SU-DHL-6 (cell line): ENCODE results near the gene ZSWIM1.

ENCODE experiments used
- H2AFZ ChIP-seq: fragments of 200-600 bp; sonication (generic); 2 replicates; pipeline ENCODE4 v1.6.1; 2014; ENCODE audit warnings: low read depth, mild to moderate bottlenecking, moderate library complexity, mixed read lengths, antibody characterized with exemption, low read length; ENCODE audit not compliant: severe bottlenecking
- H3F3A ChIP-seq: fragments of 200-600 bp; shearing (Covaris generic); 2 replicates; pipeline ENCODE4 v1.6.0; 2016; ENCODE audit warnings: antibody characterized with exemption, mild to moderate bottlenecking; ENCODE audit not compliant: insufficient read depth
- H3K27ac ChIP-seq: fragments of 200-600 bp; sonication (generic); 2 replicates; pipeline ENCODE4 v1.5.1; 2016; ENCODE audit warnings: low read depth, mild to moderate bottlenecking, low read length, moderate library complexity, mixed read lengths
- H3K27me3 ChIP-seq: fragments of 200-600 bp; sonication (generic), shearing (Covaris generic); 2 replicates; pipeline ENCODE4 v1.6.0; 2014; ENCODE audit warnings: mild to moderate bottlenecking, low read length
- H3K36me3 ChIP-seq: fragments of 200-600 bp; sonication (generic); 2 replicates; pipeline ENCODE4 v1.6.1; 2014; ENCODE audit warnings: mild to moderate bottlenecking, low read length, mixed read lengths
- H3K4me2 ChIP-seq: fragments of 300-600, 200-600 bp; shearing (Covaris generic), sonication (generic); 2 replicates; pipeline ENCODE4 v1.6.0; 2014; ENCODE audit warnings: low read length, low read depth, mild to moderate bottlenecking; ENCODE audit not compliant: poor library complexity, severe bottlenecking
- H3K4me3 ChIP-seq: fragments of 200-600 bp; sonication (generic); 2 replicates; pipeline ENCODE4 v1.5.1; 2014; ENCODE audit warnings: antibody characterized with exemption, low read length, mild to moderate bottlenecking, mixed read lengths; ENCODE audit not compliant: insufficient read depth, poor library complexity, severe bottlenecking
- H3K79me2 ChIP-seq: fragments of 200-600 bp; sonication (generic); 2 replicates; pipeline ENCODE4 v1.6.1; 2014; ENCODE audit warnings: mild to moderate bottlenecking, low read length, moderate library complexity; ENCODE audit not compliant: insufficient read depth
- H3K9ac ChIP-seq: fragments of 200-600 bp; sonication (generic); 2 replicates; pipeline ENCODE4 v1.7.0; 2014; ENCODE audit warnings: mild to moderate bottlenecking, low read length
- H3K9me2 ChIP-seq: fragments of 200-600 bp; sonication (generic); replicated peaks from 2 replicates; pipeline ENCODE4 v1.6.1; 2014; ENCODE audit warnings: low read length; ENCODE audit not compliant: insufficient read depth
- H3K9me3 ChIP-seq: fragments of 200-600 bp; sonication (generic); 2 replicates; pipeline ENCODE4 v1.6.1; 2014; ENCODE audit warnings: low read length, mixed read lengths; ENCODE audit not compliant: insufficient read depth
- H4K20me1 ChIP-seq: fragments of 200-600 bp; sonication (generic); 2 replicates; pipeline ENCODE4 v1.6.1; 2014; ENCODE audit warnings: low read depth, mild to moderate bottlenecking, antibody characterized with exemption, low read length, moderate library complexity, mixed read lengths
- CTCF ChIP-seq: fragments of 200-600 bp; sonication (generic); IDR thresholded peaks from one replicate; pipeline ENCODE4 v1.5.1; 2017; ENCODE audit warnings: antibody characterized with exemption, mild to moderate bottlenecking, low read length, moderate library complexity; ENCODE audit not compliant: insufficient read depth, poor library complexity, severe bottlenecking
- EZH2phosphoT487 ChIP-seq: fragments of 200-600 bp; sonication (generic), shearing (Covaris generic); conservative IDR thresholded peaks from 2 replicates; pipeline ENCODE4 v1.6.1; 2018; ENCODE audit warnings: mild to moderate bottlenecking, antibody characterized with exemption, low read length, moderate library complexity, mixed read lengths

ZSWIM1 gene

GRCh38 chr20:45934046-45934585 is 53.1 kb downstream of the ZSWIM1 start:
- Histone ChIP-seq H3F3A (no peaks in the 10 kb centered on the region), H4K20me1 (no peaks in the 10 kb centered on the region), H3K36me3 (peaks cover 8% of the 10 kb centered on the region), H3K9me2 (no peaks in the 10 kb centered on the region), H3K27me3 (no peaks in the 10 kb centered on the region), H3K4me2 (peak overlapping the region; percentile 83), H3K9ac (peak overlapping the region; percentile 99), H3K4me3 (peak overlapping the region; percentile 97), H2AFZ (peak overlapping the region; percentile 49), H3K27ac (peak overlapping the region; percentile 89), H3K79me2 (peaks cover 27% of the 10 kb centered on the region), H3K9me3 (no peaks in the 10 kb centered on the region)
- no peak for TF ChIP-seq CTCF
- TF ChIP-seq EZH2phosphoT487: no peak
